DND-41 (cell line): Measurements from ENCODE around the gene GTSF1L.

Source experiments
- ATAC-seq: fragments of 200-7000 bp; cut with Tn5 transposase; 3 replicates; pipeline ENCODE4 v1.9.1; 2021; ENCODE audit warnings: low read depth; ENCODE audit not compliant: insufficient read depth
- DNase-seq: peaks from one replicate; pipeline ENCODE4 v3.0.0-alpha.2; 2020
- H2AFZ ChIP-seq: 2 replicates; pipeline ENCODE4 v1.6.0; 2012; ENCODE audit warnings: low read depth, low read length
- H3K27ac ChIP-seq: 2 replicates; pipeline ENCODE4 v1.5.1; 2012; ENCODE audit warnings: low read length, inconsistent platforms
- H3K27me3 ChIP-seq: fragments of 200-600 bp; sonication (generic); 2 replicates; pipeline ENCODE4 v1.6.0; 2012; ENCODE audit warnings: low read length, mild to moderate bottlenecking, inconsistent platforms; ENCODE audit not compliant: insufficient read depth, poor library complexity
- H3K36me3 ChIP-seq: 2 replicates; pipeline ENCODE4 v1.5.1; 2012; ENCODE audit warnings: low read length, inconsistent platforms; ENCODE audit not compliant: insufficient read depth
- H3K4me1 ChIP-seq: 2 replicates; pipeline ENCODE4 v1.5.1; 2012; ENCODE audit warnings: mild to moderate bottlenecking, low read length; ENCODE audit not compliant: insufficient read depth
- H3K4me2 ChIP-seq: 2 replicates; pipeline ENCODE4 v1.6.0; 2012; ENCODE audit warnings: mild to moderate bottlenecking, moderate library complexity, low read length, inconsistent platforms; ENCODE audit not compliant: insufficient read depth
- H3K4me3 ChIP-seq, 2 experiments: fragments of 200-600 bp in 1 of 2; shearing (Covaris generic) in 1 of 2; 2 replicates each; pipeline ENCODE4 v1.5.1; 2012 to 2016; ENCODE audit warnings: inconsistent platforms in 2 of 2, low read length in 2 of 2, mild to moderate bottlenecking in 2 of 2, low read depth in 1 of 2, moderate library complexity in 1 of 2
- H3K79me2 ChIP-seq: 2 replicates; pipeline ENCODE4 v1.6.0; 2012; ENCODE audit warnings: low read length, inconsistent platforms; ENCODE audit not compliant: insufficient read depth
- H3K9ac ChIP-seq: 2 replicates; pipeline ENCODE4 v1.6.0; 2012; ENCODE audit warnings: low read depth, mild to moderate bottlenecking, inconsistent platforms, low read length, moderate library complexity
- H3K9me3 ChIP-seq: 2 replicates; pipeline ENCODE4 v1.5.1; 2012; ENCODE audit warnings: low read length, moderate library complexity, mild to moderate bottlenecking, inconsistent platforms; ENCODE audit not compliant: insufficient read depth, severe bottlenecking
- H4K20me1 ChIP-seq: 2 replicates; pipeline ENCODE4 v1.6.0; 2012; ENCODE audit warnings: low read length; ENCODE audit not compliant: insufficient read depth
- CTCF ChIP-seq: IDR thresholded peaks from 2 replicates; pipeline ENCODE4 v1.5.1; 2012; ENCODE audit warnings: borderline replicate concordance, low read length, moderate library complexity, mild to moderate bottlenecking; ENCODE audit not compliant: poor library complexity, severe bottlenecking; ENCODE audit errors: extremely low read depth
- EZH2 ChIP-seq: IDR thresholded peaks from 3 replicates; pipeline ENCODE4 v1.6.1; 2012; ENCODE audit warnings: borderline replicate concordance, low read depth, mild to moderate bottlenecking, moderate library complexity, low read length, inconsistent platforms; ENCODE audit not compliant: severe bottlenecking

Gene GTSF1L

DNA sequence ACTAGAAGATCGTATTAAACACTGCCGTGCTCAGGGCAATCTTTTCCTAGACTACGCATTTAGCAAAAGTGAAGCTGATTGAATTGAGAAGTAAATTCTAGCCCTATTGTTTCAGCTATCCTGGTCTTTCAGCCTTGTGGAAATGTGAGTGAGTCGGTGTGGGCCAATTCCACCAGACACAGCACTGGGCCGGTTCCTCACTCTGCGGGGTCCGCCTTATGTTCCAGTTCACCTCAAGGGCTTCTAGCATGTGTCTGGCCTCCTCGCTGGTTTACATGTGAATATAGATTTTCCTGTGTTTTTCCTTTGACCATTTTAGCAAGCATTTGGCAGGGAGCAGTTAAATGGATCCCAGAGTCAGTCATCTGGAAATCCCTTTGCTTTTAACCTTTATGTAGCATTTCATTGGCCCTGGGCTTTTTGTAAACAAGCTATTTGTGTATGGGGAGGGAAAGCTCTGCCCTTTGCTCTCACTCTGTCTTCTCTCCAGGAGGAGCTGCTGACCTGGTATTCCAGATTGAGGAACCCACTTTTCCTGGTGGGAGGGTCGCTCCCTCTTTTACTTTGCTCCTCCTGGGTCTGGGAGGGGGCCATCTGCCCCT is 12.4 kb upstream of the GTSF1L start:
- Histone ChIP-seq H3K36me3 (no peaks in the 10 kb centered on the region), H4K20me1 (no peaks in the 10 kb centered on the region), H3K79me2 (no peaks in the 10 kb centered on the region), H3K4me2 (no peak overlapping the region), H2AFZ (no peak overlapping the region), H3K9ac (no peak overlapping the region), H3K27ac (no peak overlapping the region), H3K4me3 (no peak overlapping the region), H3K27me3 (peaks cover 13% of the 10 kb centered on the region), H3K9me3 (no peaks in the 10 kb centered on the region), H3K4me1 (no peaks in the 10 kb centered on the region)
- DNase-seq (no peak), ATAC-seq (no peak)
- TF ChIP-seq EZH2 (no peak), CTCF (no peak)

GRCh38 chr20:43737925-43738324 is 11.1 kb upstream of the GTSF1L start:
- H3K4me1 ChIP-seq: no peaks in the 10 kb centered on the region
- no peak for TF ChIP-seq CTCF
- TF ChIP-seq EZH2: no peak
- no peak overlapping the region for H3K4me3 ChIP-seq

DNA sequence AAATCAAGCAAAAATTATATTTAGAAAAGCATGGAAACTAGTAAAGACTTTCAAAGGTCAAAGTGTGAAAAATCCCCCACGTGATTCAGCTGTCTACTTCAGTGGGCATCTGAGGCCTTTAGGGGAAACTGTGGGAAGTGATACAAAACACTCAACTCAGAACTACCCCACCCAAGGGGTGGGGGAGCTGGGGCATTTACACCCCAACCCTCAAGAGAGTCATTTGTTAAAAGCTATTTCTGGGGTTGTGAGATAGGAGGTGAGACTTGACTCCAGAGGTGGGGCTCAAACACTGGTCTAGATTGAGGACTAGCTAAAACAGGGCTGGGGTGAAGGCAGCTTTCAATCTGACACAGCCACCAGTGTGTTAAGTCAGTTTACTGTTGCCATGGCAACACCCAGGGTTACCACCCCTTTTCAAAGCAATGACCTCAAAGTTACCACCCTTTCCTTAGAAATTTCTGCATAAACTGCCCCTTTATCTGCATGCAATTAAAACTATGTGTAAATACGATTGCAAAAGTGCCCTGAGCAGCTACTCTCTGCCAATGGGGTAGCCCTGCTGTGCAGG is 9.9 kb upstream of the GTSF1L start:
- no peak overlapping the region for H3K4me3 ChIP-seq
- no peaks in the 10 kb centered on the region for H3K36me3 ChIP-seq
- ATAC-seq (no peak), DNase-seq (no peak)
- H3K9me3 ChIP-seq: no peaks in the 10 kb centered on the region
- TF ChIP-seq CTCF: no peak
- no peak for TF ChIP-seq EZH2
- no peaks in the 10 kb centered on the region for H3K79me2 ChIP-seq
- no peak overlapping the region for H3K27ac ChIP-seq
- H3K27me3 ChIP-seq: peaks cover 8% of the 10 kb centered on the region
- no peaks in the 10 kb centered on the region for H4K20me1 ChIP-seq
- H3K4me1 ChIP-seq: no peaks in the 10 kb centered on the region
- no peak overlapping the region for H2AFZ ChIP-seq
- no peak overlapping the region for H3K4me2 ChIP-seq
- H3K9ac ChIP-seq: no peak overlapping the region

More at GRCh38 chr20:43737925-43738324, 11.1 kb upstream of the GTSF1L start:
- Histone ChIP-seq H3K9ac (no peak overlapping the region), H3K36me3 (no peaks in the 10 kb centered on the region), H3K27ac (no peak overlapping the region), H3K79me2 (no peaks in the 10 kb centered on the region), H3K27me3 (peaks cover 13% of the 10 kb centered on the region), H2AFZ (no peak overlapping the region), H3K9me3 (no peaks in the 10 kb centered on the region), H4K20me1 (no peaks in the 10 kb centered on the region), H3K4me2 (no peak overlapping the region)
- DNase-seq (no peak), ATAC-seq (no peak)
